Stimulated activated naive CD8-positive, alpha-beta T cell treated with anti-CD3 and anti-CD28 coated beads, Interleukin-15, Interleukin-2, amounts not matched to agents 100 U/mL and 50 U/mL, for 24 hours (primary cell): ENCODE results near the gene TMTC1.

Experiments used
- ATAC-seq: fragments of 150-1000 bp; cut with Tn5 transposase; one replicate; pipeline ENCODE4 v1.10.0; 2021
- DNase-seq: peaks from one replicate; pipeline ENCODE4 v3.0.0; 2021

TMTC1 gene

GRCh38 chr12:29739279-29739991, 44.3 kb downstream of the TMTC1 start:
- no peak for DNase-seq

GRCh38 chr12:29738365-29738764, 45.4 kb downstream of the TMTC1 start:
- no peak for ATAC-seq
- no peak for DNase-seq

More at GRCh38 chr12:29739279-29739991, 44.3 kb downstream of the TMTC1 start:
- no peak for ATAC-seq

- ATAC-seq: no peak
These were observed 46.1 kb downstream of the TMTC1 start for GRCh38 chr12:29737644-29738043.

GRCh38 chr12:29735604-29736003, 48.1 kb downstream of the TMTC1 start:
- ATAC-seq (no peak), DNase-seq (no peak)

More at GRCh38 chr12:29737644-29738043, 46.1 kb downstream of the TMTC1 start:
- no peak for DNase-seq

- ATAC-seq: no peak
- DNase-seq: no peak
These were observed 49.0 kb downstream of the TMTC1 start for GRCh38 chr12:29734734-29735133.

GRCh38 chr12:29734305-29734704, 49.4 kb downstream of the TMTC1 start:
- DNase-seq (no peak), ATAC-seq (no peak)

GRCh38 chr12:29733501-29733900, 50.2 kb downstream of the TMTC1 start:
- no peak for ATAC-seq
- no peak for DNase-seq

GRCh38 chr12:29733060-29733459, 50.7 kb downstream of the TMTC1 start:
- DNase-seq (no peak), ATAC-seq (no peak)

GRCh38 chr12:29732593-29732992, 51.1 kb downstream of the TMTC1 start:
- ATAC-seq (no peak), DNase-seq (no peak)

- no peak for DNase-seq
- no peak for ATAC-seq
These were observed 51.6 kb downstream of the TMTC1 start for GRCh38 chr12:29732191-29732590.

- no peak for ATAC-seq
- no peak for DNase-seq
These were observed 52.2 kb downstream of the TMTC1 start for GRCh38 chr12:29731591-29731990.

- ATAC-seq (no peak), DNase-seq (no peak)
These were observed 53.3 kb downstream of the TMTC1 start for GRCh38 chr12:29730481-29730880.

GRCh38 chr12:29728030-29728429, 55.7 kb downstream of the TMTC1 start:
- DNase-seq (no peak), ATAC-seq (no peak)

- no peak for DNase-seq
- no peak for ATAC-seq
These were observed 56.9 kb downstream of the TMTC1 start for GRCh38 chr12:29726741-29727348.

- DNase-seq (no peak), ATAC-seq (no peak)
These were observed 57.4 kb downstream of the TMTC1 start for GRCh38 chr12:29726321-29726692.

- no peak for DNase-seq
- no peak for ATAC-seq
These were observed 58.0 kb downstream of the TMTC1 start for GRCh38 chr12:29725587-29726320.

GRCh38 chr12:29722164-29722563, 61.6 kb downstream of the TMTC1 start:
- ATAC-seq: no peak
- no peak for DNase-seq

- ATAC-seq: no peak
- no peak for DNase-seq
These were observed 64.4 kb downstream of the TMTC1 start for GRCh38 chr12:29719381-29719780.

- DNase-seq (no peak), ATAC-seq (no peak)
These were observed 66.1 kb downstream of the TMTC1 start for GRCh38 chr12:29717540-29718100.

GRCh38 chr12:29714966-29715365, 68.8 kb downstream of the TMTC1 start:
- DNase-seq (no peak), ATAC-seq (no peak)

GRCh38 chr12:29713729-29714128, 70.0 kb downstream of the TMTC1 start:
- DNase-seq: no peak
- ATAC-seq: no peak

- DNase-seq (no peak), ATAC-seq (no peak)
These were observed 72.4 kb downstream of the TMTC1 start for GRCh38 chr12:29711381-29711780.

- no peak for DNase-seq
- no peak for ATAC-seq
These were observed 73.6 kb downstream of the TMTC1 start for GRCh38 chr12:29710104-29710503.
